HCT116 (cell line): ENCODE results near the gene SNF8. TPM values are rescaled to one million over a fixed set of nuclear protein-coding genes. Genes with fewer than 3 reads are reported as not detected.

Source experiments
- ATAC-seq: fragments of 200-7000 bp; cut with Tn5 transposase; 2 replicates; pipeline ENCODE4 v1.9.1; 2020; ENCODE audit warnings: mild to moderate bottlenecking, moderate library complexity
- BruUV-seq: library from RNA; stranded (reverse); fragments of 400-500 nt; replicated peaks from 2 replicates; lab custom pipeline; 2021; lab: Mats Ljungman, UMichigan
- CTCF ChIA-PET: fragments of 300-600 bp; sonication (Branson Sonifier 250); formaldehyde crosslinking; loops from one replicate; lab custom pipeline; 2021; ENCODE audit warnings: antibody characterized with exemption; lab: Charles Lee
- POLR2A ChIA-PET: fragments of 300-600, 350-600 bp; sonication (Branson Sonifier 250); formaldehyde crosslinking; loops from one replicate; lab custom pipeline; 2021; ENCODE audit warnings: antibody characterized with exemption; lab: Charles Lee
- RAD21 ChIA-PET, 2 experiments: fragments of 300-600 bp; sonication (Branson Sonifier 250); formaldehyde crosslinking; loops; one replicate each; lab custom pipeline; 2023; ENCODE audit warnings: low total read pairs in 2 of 2; ENCODE audit not compliant: uncharacterized antibody in 2 of 2, unreplicated experiment in 2 of 2, low non-redundant PET in 1 of 2; lab: Charles Lee
- DNase-seq: peaks from one replicate; pipeline ENCODE4 v3.0.0-alpha.2; 2010; ENCODE audit warnings: low read depth, low spot score
- H2AFZ ChIP-seq: fragments of 200-600 bp; shearing (Covaris generic), sonication (generic); 2 replicates; pipeline ENCODE4 v1.6.1; 2017; ENCODE audit warnings: low read depth, mixed run types, mixed read lengths, antibody characterized with exemption, low read length; ENCODE audit not compliant: poor library complexity, severe bottlenecking
- H3K27ac ChIP-seq: 2 replicates; pipeline ENCODE4 v1.5.1; 2012; ENCODE audit warnings: low read depth, low read length
- H3K27me3 ChIP-seq: fragments of 200-600 bp; sonication (generic); 2 replicates; pipeline ENCODE4 v1.6.1; 2016; ENCODE audit warnings: mixed run types, low read length, mixed read lengths; ENCODE audit not compliant: insufficient read depth
- H3K36me3 ChIP-seq, 2 experiments: fragments of 200-500 bp in 1 of 2; fragments of 200-600 bp in 1 of 2; sonication (Bioruptor generic) in 1 of 2; sonication (generic) in 1 of 2; 2 replicates each; pipeline versions ENCODE4 v1.5.1 to v1.6.1; 2014 to 2016; ENCODE audit warnings: low read length in 2 of 2, inconsistent platforms in 1 of 2, mixed read lengths in 1 of 2, mixed run types in 1 of 2; ENCODE audit not compliant: insufficient read depth in 2 of 2, control insufficient read depth in 1 of 2
- H3K4me1 ChIP-seq, 2 experiments: fragments of 200-600 bp in 1 of 2; sonication (generic) in 1 of 2; 2 replicates each; pipeline versions ENCODE4 v1.5.1 to v1.6.1; 2012 to 2017; ENCODE audit warnings: low read length in 2 of 2, inconsistent platforms in 1 of 2, mild to moderate bottlenecking in 1 of 2, mixed read lengths in 1 of 2, mixed run types in 1 of 2, moderate library complexity in 1 of 2; ENCODE audit not compliant: insufficient read depth in 2 of 2, control insufficient read depth in 1 of 2
- H3K4me2 ChIP-seq: fragments of 200-600 bp; sonication (generic); 2 replicates; pipeline ENCODE4 v1.6.1; 2017; ENCODE audit warnings: mixed run types, low read length, mixed read lengths
- H3K4me3 ChIP-seq, 2 experiments: fragments of 200-600 bp in 1 of 2; sonication (generic) in 1 of 2; replicated peaks in 1 of 2; 2 replicates each; pipeline ENCODE4 v1.5.1; 2011 to 2016; ENCODE audit warnings: low read length in 2 of 2, control low read depth in 1 of 2, low read depth in 1 of 2, mild to moderate bottlenecking in 1 of 2, mixed read lengths in 1 of 2, mixed run types in 1 of 2
- H3K79me2 ChIP-seq: fragments of 200-600 bp; sonication (generic); 2 replicates; pipeline ENCODE4 v1.6.1; 2017; ENCODE audit warnings: mild to moderate bottlenecking, mixed run types, low read length, moderate library complexity, mixed read lengths; ENCODE audit not compliant: insufficient read depth
- H3K9ac ChIP-seq: fragments of 200-600 bp; sonication (generic); 2 replicates; pipeline ENCODE4 v1.6.1; 2016; ENCODE audit warnings: low read length, mixed read lengths
- H3K9me2 ChIP-seq: fragments of 200-600 bp; sonication (generic), shearing (Covaris generic); 2 replicates; pipeline ENCODE4 v1.6.1; 2017; ENCODE audit warnings: mixed run types, mild to moderate bottlenecking, moderate library complexity; ENCODE audit not compliant: insufficient read depth
- H3K9me3 ChIP-seq, 2 experiments: fragments of 200-500 bp in 1 of 2; fragments of 200-600 bp in 1 of 2; sonication (Bioruptor generic) in 1 of 2; sonication (generic) in 1 of 2; 2 replicates each; pipeline ENCODE4 v1.6.1; 2014 to 2017; ENCODE audit warnings: low read length in 2 of 2, mixed read lengths in 2 of 2, inconsistent platforms in 1 of 2, low read depth in 1 of 2, mild to moderate bottlenecking in 1 of 2, mixed run types in 1 of 2, moderate library complexity in 1 of 2; ENCODE audit not compliant: control insufficient read depth in 1 of 2, insufficient read depth in 1 of 2
- H4K20me1 ChIP-seq: fragments of 200-600 bp; sonication (generic), shearing (Covaris generic); 2 replicates; pipeline ENCODE4 v1.6.1; 2017; ENCODE audit warnings: mixed run types, mild to moderate bottlenecking, moderate library complexity; ENCODE audit not compliant: insufficient read depth
- JUND ChIP-seq: IDR thresholded peaks from 2 replicates; pipeline ENCODE4 v1.6.1; 2012
- POLR2A ChIP-seq: IDR thresholded peaks from 2 replicates; pipeline ENCODE4 v1.7.0; 2011; ENCODE audit warnings: borderline replicate concordance; ENCODE audit not compliant: insufficient read depth, insufficient read length; ENCODE audit errors: extremely low read depth
- SIN3A ChIP-seq: IDR thresholded peaks from 2 replicates; pipeline ENCODE4 v1.6.1; 2012; ENCODE audit warnings: low read depth
- TCF7L2 ChIP-seq: IDR thresholded peaks from 2 replicates; pipeline ENCODE4 v1.7.0; 2011; ENCODE audit warnings: borderline replicate concordance, inconsistent platforms; ENCODE audit not compliant: insufficient read depth, insufficient read length; ENCODE audit errors: extremely low read depth
- intact Hi-C: fragments of 100-400 bp; cut with micrococcal nuclease; formaldehyde crosslinking; loops from 2 replicates; pipeline ENCODE4 v1.10.0; 2022
- total RNA-seq: library from RNA; stranded (reverse); gene quantifications from one replicate; pipeline ENCODE4 v1.2.1, GENCODE V29; 2021; ENCODE audit not compliant: unreplicated experiment
- TF ChIP-seq, protein P1 (sequence below), 3 experiments: fragments of 200-600 bp in 1 of 3; sonication (generic) in 1 of 3; IDR thresholded peaks in 2 of 3; conservative IDR thresholded peaks in 1 of 3; 2 replicates each; pipeline ENCODE4 v1.5.1; 2012 to 2017; ENCODE audit warnings: low read depth in 2 of 3, low read length in 2 of 3, antibody characterized with exemption in 1 of 3, borderline replicate concordance in 1 of 3, control low read depth in 1 of 3, mild to moderate bottlenecking in 1 of 3, mixed read lengths in 1 of 3, mixed run types in 1 of 3, moderate library complexity in 1 of 3; ENCODE audit not compliant: insufficient read depth in 1 of 3

Gene SNF8
- total RNA-seq, 1 experiment from 2014 or later, result 178 TPM

DNA sequence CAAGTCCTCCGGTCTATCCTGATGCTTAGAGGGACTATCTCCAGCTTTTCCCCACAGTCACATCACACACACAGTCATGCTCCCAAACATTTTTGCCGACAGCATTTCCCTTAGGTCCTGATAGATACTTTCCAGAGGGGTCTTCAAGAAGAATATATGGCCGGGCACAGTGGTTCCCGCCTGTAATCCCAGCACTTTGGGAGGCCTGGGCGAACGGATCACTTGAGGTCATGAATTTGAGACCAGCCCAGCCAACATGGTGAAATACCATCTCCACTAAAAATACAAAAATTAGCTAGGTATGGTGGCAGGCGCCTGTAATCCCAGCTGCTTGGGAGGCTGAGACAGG is 28.1 kb upstream of the SNF8 start:
- peaks cover 46 to 50% of the 10 kb centered on the region in 2 experiments for H3K4me1 ChIP-seq

DNA sequence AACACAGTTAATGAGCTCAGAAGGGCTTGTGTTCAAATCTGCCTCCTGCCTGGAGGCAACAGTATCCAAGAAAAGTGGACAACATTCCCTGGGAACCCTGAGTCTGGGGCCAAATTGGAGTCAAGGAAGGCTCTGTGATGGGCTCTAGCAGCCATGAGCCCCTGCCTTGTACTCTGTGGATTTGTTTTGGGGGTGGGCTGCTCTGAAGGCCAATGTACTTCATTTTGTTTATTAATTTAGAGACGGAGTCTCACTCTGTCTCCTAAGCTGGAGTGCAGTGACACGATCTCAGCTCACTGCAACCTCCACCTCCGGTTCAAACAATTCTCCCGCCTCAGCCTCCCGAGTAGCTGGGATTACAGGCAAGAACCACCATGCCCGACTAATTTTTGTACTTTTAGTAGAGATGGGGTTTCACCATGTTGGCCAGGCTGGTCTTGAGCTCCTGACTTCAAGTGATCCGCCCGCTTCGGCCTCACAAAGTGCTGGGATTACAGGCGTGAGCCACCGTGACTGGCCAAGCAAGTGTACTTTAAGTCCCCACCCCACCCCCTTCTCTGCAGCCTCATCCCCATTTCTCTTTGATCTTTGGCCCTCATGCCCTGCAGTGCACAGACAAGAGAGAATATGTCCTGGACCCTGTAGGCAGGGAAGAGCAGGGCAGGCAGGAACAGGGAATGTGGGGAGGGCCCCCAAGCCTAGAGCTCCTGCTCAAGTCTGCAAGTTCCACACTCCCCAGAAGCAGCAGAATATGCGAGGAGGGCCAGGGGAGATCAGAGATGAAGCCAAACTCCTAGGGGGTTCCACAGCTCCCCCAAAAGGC is 26.4 kb upstream of the SNF8 start:
- ATAC-seq, result peak; percentile 12
- ChIA-PET CTCF (no interaction called here), RAD21 (no interaction called here)
- Histone ChIP-seq H3K9me2 (no peaks in the 10 kb centered on the region), H3K4me2 (peak overlapping the region; percentile 74), H3K4me1 (peaks cover 46 to 50% of the 10 kb centered on the region in 2 experiments), H3K9ac (no peak overlapping the region), H3K27me3 (no peaks in the 10 kb centered on the region)
- TF ChIP-seq, protein P1, sequence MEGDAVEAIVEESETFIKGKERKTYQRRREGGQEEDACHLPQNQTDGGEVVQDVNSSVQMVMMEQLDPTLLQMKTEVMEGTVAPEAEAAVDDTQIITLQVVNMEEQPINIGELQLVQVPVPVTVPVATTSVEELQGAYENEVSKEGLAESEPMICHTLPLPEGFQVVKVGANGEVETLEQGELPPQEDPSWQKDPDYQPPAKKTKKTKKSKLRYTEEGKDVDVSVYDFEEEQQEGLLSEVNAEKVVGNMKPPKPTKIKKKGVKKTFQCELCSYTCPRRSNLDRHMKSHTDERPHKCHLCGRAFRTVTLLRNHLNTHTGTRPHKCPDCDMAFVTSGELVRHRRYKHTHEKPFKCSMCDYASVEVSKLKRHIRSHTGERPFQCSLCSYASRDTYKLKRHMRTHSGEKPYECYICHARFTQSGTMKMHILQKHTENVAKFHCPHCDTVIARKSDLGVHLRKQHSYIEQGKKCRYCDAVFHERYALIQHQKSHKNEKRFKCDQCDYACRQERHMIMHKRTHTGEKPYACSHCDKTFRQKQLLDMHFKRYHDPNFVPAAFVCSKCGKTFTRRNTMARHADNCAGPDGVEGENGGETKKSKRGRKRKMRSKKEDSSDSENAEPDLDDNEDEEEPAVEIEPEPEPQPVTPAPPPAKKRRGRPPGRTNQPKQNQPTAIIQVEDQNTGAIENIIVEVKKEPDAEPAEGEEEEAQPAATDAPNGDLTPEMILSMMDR (IDR thresholded peaks at IDR 0.05 in 2 of 3, conservative IDR thresholded peaks at IDR 0.05 in 1 of 3; ENCODE audit: borderline replicate concordance in 1 of 3, insufficient read depth in 1 of 3, low read depth in 2 of 3, low read length in 2 of 3), result 0 out of 6 replicates have a peak, but pooled peaks of 1 of the 3 experiments have one; percentile 2
- TF ChIP-seq JUND (no peak), TCF7L2 (peak; percentile 75)
- TF ChIP-seq, all 23 proteins: peak for 2
- no peaks in the 10 kb centered on the region for H4K20me1 ChIP-seq
- H3K36me3 ChIP-seq, result no peaks in the 10 kb centered on the region
- no peak overlapping the region for H3K4me3 ChIP-seq
- intact Hi-C loops, result no loop called here
- H2AFZ ChIP-seq, result peak overlapping the region; percentile 13
- H3K79me2 ChIP-seq, result no peaks in the 10 kb centered on the region
- no peak for DNase-seq
- H3K9me3 ChIP-seq, result no peaks in the 10 kb centered on the region
- POLR2A ChIA-PET, result interaction anchor here (0.6 to 4.2 kb wide), 4 partner anchors 10 to 207 kb away, joined by 3 to 17 read pairs (median 4); partner anchors contain the start of gene SNF8
- H3K27ac ChIP-seq, result no peak overlapping the region
- no TSS peak for BruUV-seq

More for the DNA sequence above, 28.1 kb upstream of the SNF8 start:
- Histone ChIP-seq H3K79me2 (no peaks in the 10 kb centered on the region), H2AFZ (peak overlapping the region; percentile 75), H4K20me1 (no peaks in the 10 kb centered on the region), H3K9me2 (no peaks in the 10 kb centered on the region), H3K9ac (peak overlapping the region; percentile 11; the same call in 1 of the 2 replicates), H3K36me3 (no peaks in the 10 kb centered on the region), H3K27me3 (no peaks in the 10 kb centered on the region), H3K4me2 (peak overlapping the region; percentile 74), H3K9me3 (no peaks in the 10 kb centered on the region), H3K27ac (peak overlapping the region; percentile 42; the same call in 1 of the 2 replicates), H3K4me3 (peak overlapping the region; percentile 21 to 40)
- ChIA-PET CTCF (interaction anchor here (1.0 to 2.2 kb wide), 5 partner anchors 12 to 88 kb away, joined by 3 to 12 read pairs (median 4); no protein-coding TSS in a partner anchor), RAD21 (interaction anchor here (0.7 kb wide), 3 partner anchors 7 to 63 kb away, joined by 3 to 5 read pairs (median 3); no protein-coding TSS in a partner anchor), POLR2A (interaction anchor here (1.3 to 4.2 kb wide), 2 partner anchors 12 to 28 kb away, joined by 7 to 17 read pairs; partner anchors contain the start of gene SNF8)
- no peak for TF ChIP-seq POLR2A
- peak; percentile 3; the same call in 1 of the 2 replicates for TF ChIP-seq SIN3A
- no TSS peak for BruUV-seq
- DNase-seq (no peak), ATAC-seq (peak; percentile 4; the same call in 1 of the 2 replicates)
- intact Hi-C loops, result no loop called here
